Progenitor cell of endocrine pancreas (in vitro differentiated cells): ENCODE data around the gene TMEM63A. TPM values are rescaled to one million over a fixed set of nuclear protein-coding genes. Genes with fewer than 3 reads are reported as not detected.
"Not testable (repeated sequence)": the region's sequence is repeated elsewhere in the genome, so short reads cannot be mapped to it uniquely, and the experiment has no call there.

ENCODE experiments used
- DNase-seq: peaks from one replicate; pipeline ENCODE4 v3.0.0; 2021; ENCODE audit warnings: low spot score; ENCODE audit not compliant: unreplicated experiment
- H3K27ac Mint-ChIP-seq: 2 replicates; pipeline ENCODE4 v1.8.0; 2021; ENCODE audit warnings: mild to moderate bottlenecking, moderate library complexity, mixed read lengths
- H3K27me3 Mint-ChIP-seq: 2 replicates; pipeline ENCODE4 v1.8.0; 2021; ENCODE audit warnings: mixed read lengths
- H3K36me3 Mint-ChIP-seq: 2 replicates; pipeline ENCODE4 v1.8.0; 2022; ENCODE audit warnings: mixed read lengths; ENCODE audit not compliant: insufficient read depth
- H3K4me1 Mint-ChIP-seq: 2 replicates; pipeline ENCODE4 v1.8.0; 2021; ENCODE audit warnings: low read depth, mixed read lengths
- H3K4me3 Mint-ChIP-seq: 2 replicates; pipeline ENCODE4 v1.8.0; 2021; ENCODE audit warnings: low read depth, mild to moderate bottlenecking, moderate library complexity, mixed read lengths
- H3K9me3 Mint-ChIP-seq: 2 replicates; pipeline ENCODE4 v1.8.0; 2021; ENCODE audit warnings: low read depth, mixed read lengths
- CTCF ChIP-seq: fragments of 200-600 bp; sonication (generic); IDR thresholded peaks from one replicate; pipeline ENCODE4 v1.5.0; 2021; ENCODE audit warnings: antibody characterized with exemption, mild to moderate bottlenecking; ENCODE audit not compliant: unreplicated experiment
- microRNA-seq: library from miRNA; unstranded; fragments of <30 nt; microRNA quantifications from one replicate; pipeline ENCODE4 v1.1.0, GENCODE V29; 2020; ENCODE audit warnings: borderline number of aligned reads; ENCODE audit not compliant: unreplicated experiment
- total RNA-seq: library from RNA; stranded (reverse); gene quantifications from 2 replicates; pipeline ENCODE4 v1.2.1, GENCODE V29; 2021

The TMEM63A gene
- total RNA-seq, 1 donor from 2014 or later, result 246 TPM

GRCh38 chr1:225809842-225810578 is 72.2 kb downstream of the TMEM63A start, which contains the start of gene EPHX1:
TSS of gene EPHX1 (plus strand) at chr1:225810124. CDS start at chr1:225828730, 18,606 bp downstream.
- Mint-ChIP-seq H3K9me3 (no peaks in the 10 kb centered on the region), H3K36me3 (no peaks in the 10 kb centered on the region), H3K4me1 (peaks cover 32% of the 10 kb centered on the region), H3K4me3 (peak within 1 kb of the TSS; percentile 87), H3K27ac (peak within 1 kb of the TSS; percentile 94), H3K27me3 (peaks cover 9% of the 10 kb centered on the region)
- TF ChIP-seq CTCF, result peak; percentile 46
- DNase-seq, result peak; percentile 68

- no peak for TF ChIP-seq CTCF
- H3K27me3 Mint-ChIP-seq, result peaks cover 9% of the 10 kb centered on the region
Measured at GRCh38 chr1:225808136-225808535, 74.0 kb downstream of the TMEM63A start.

GRCh38 chr1:225806736-225807135 is 75.4 kb downstream of the TMEM63A start:
- H3K27me3 Mint-ChIP-seq, H3K36me3 Mint-ChIP-seq, H3K27ac Mint-ChIP-seq, H3K9me3 Mint-ChIP-seq, H3K4me3 Mint-ChIP-seq, DNase-seq: not testable (repeated sequence)
- peaks cover 16% of the 10 kb centered on the region for H3K4me1 Mint-ChIP-seq

More at GRCh38 chr1:225808136-225808535, 74.0 kb downstream of the TMEM63A start:
- Mint-ChIP-seq H3K27ac (no peak overlapping the region), H3K9me3 (no peaks in the 10 kb centered on the region), H3K4me1 (peaks cover 23% of the 10 kb centered on the region), H3K36me3 (peaks cover 1% of the 10 kb centered on the region), H3K4me3 (no peak overlapping the region)
- no peak for DNase-seq

GRCh38 chr1:225806249-225806648 is 75.9 kb downstream of the TMEM63A start:
- no peak for DNase-seq
- peaks cover 1% of the 10 kb centered on the region for H3K36me3 Mint-ChIP-seq
- peaks cover 9% of the 10 kb centered on the region for H3K27me3 Mint-ChIP-seq
- no peaks in the 10 kb centered on the region for H3K9me3 Mint-ChIP-seq
- H3K27ac Mint-ChIP-seq, result no peak overlapping the region
- peaks cover 12% of the 10 kb centered on the region for H3K4me1 Mint-ChIP-seq
- no peak overlapping the region for H3K4me3 Mint-ChIP-seq
- TF ChIP-seq CTCF, result no peak

- Mint-ChIP-seq H3K36me3 (peaks cover 25% of the 10 kb centered on the region), H3K9me3 (peaks cover 13% of the 10 kb centered on the region)
- not testable (repeated sequence) for H3K4me1 Mint-ChIP-seq, DNase-seq, H3K27ac Mint-ChIP-seq, H3K27me3 Mint-ChIP-seq, H3K4me3 Mint-ChIP-seq
Measured at GRCh38 chr1:225801146-225801545, 81.0 kb downstream of the TMEM63A start.

- DNase-seq, H3K27ac Mint-ChIP-seq, H3K27me3 Mint-ChIP-seq, H3K4me1 Mint-ChIP-seq, H3K4me3 Mint-ChIP-seq: not testable (repeated sequence)
- Mint-ChIP-seq H3K36me3 (peaks cover 70% of the 10 kb centered on the region), H3K9me3 (peaks cover 40% of the 10 kb centered on the region)
Measured at GRCh38 chr1:225796097-225796496, 86.1 kb downstream of the TMEM63A start.

Small RNA genes within 50 kb of the gene (microRNA-seq; reads per million reads assigned to microRNA genes)
- 1.8 reads per million for gene MIR6741

Other genes starting within 250 kb of the TMEM63A start
- 213 and 217 TPM in 2 replicates for gene ENAH, start 229.3 kb downstream of the TMEM63A start, total RNA-seq
- gene SRP9, start 104.6 kb downstream of the TMEM63A start, total RNA-seq, result 406 and 423 TPM in 2 replicates
- gene EPHX1, start 72.3 kb downstream of the TMEM63A start, total RNA-seq, result 41.2 and 41.5 TPM in 2 replicates
- 22.9 and 26.0 TPM in 2 replicates for gene LEFTY1, start 6.8 kb upstream of the TMEM63A start, total RNA-seq
- gene PYCR2, start 41.9 kb upstream of the TMEM63A start, total RNA-seq, result 54.5 and 54.8 TPM in 2 replicates
- 0.22 and 0.51 TPM in 2 replicates for gene LEFTY2, start 58.8 kb upstream of the TMEM63A start, total RNA-seq
- 15.0 and 15.1 TPM in 2 replicates for gene SDE2, start 117.0 kb upstream of the TMEM63A start, total RNA-seq
- 1,238 and 1,313 TPM in 2 replicates for gene H3-3A, start 180.3 kb upstream of the TMEM63A start, total RNA-seq